Liver (tissue), 9 donors: ENCODE measurements around the gene HAUS8. TPM values are rescaled to one million over a fixed set of nuclear protein-coding genes. Genes with fewer than 3 reads are reported as not detected.

ENCODE experiments used
- DNase-seq: peaks from one replicate; pipeline ENCODE4 v3.0.0-alpha.2; 2017; ENCODE audit warnings: low spot score
- H3K27ac ChIP-seq, 2 donors: one replicate each; pipeline ENCODE4 v1.7.0; 2013; ENCODE audit warnings: inconsistent platforms in 2 of 2, low read length in 2 of 2, control low read depth in 1 of 2, low read depth in 1 of 2, mild to moderate bottlenecking in 1 of 2
- H3K27me3 ChIP-seq, 4 donors: one replicate each; pipeline versions ENCODE4 v1.6.1 to v1.7.0; 2013; ENCODE audit warnings: low read length in 3 of 4, inconsistent platforms in 1 of 4, mild to moderate bottlenecking in 1 of 4, moderate library complexity in 1 of 4; ENCODE audit not compliant: control insufficient read depth in 4 of 4, insufficient read depth in 4 of 4
- H3K36me3 ChIP-seq, 4 donors: one replicate each; pipeline versions ENCODE4 v1.6.1 to v1.7.0; 2013; ENCODE audit warnings: low read length in 3 of 4, mild to moderate bottlenecking in 3 of 4, low read depth in 1 of 4, moderate library complexity in 1 of 4; ENCODE audit not compliant: control insufficient read depth in 4 of 4, insufficient read depth in 3 of 4
- H3K4me1 ChIP-seq, 4 donors: one replicate each; pipeline versions ENCODE4 v1.6.1 to v1.7.0; 2013; ENCODE audit warnings: low read length in 3 of 4, mild to moderate bottlenecking in 3 of 4, moderate library complexity in 1 of 4; ENCODE audit not compliant: control insufficient read depth in 4 of 4, insufficient read depth in 4 of 4
- H3K4me3 ChIP-seq, 3 donors: one replicate each; pipeline versions ENCODE4 v1.6.1 to v1.7.0; 2013; ENCODE audit warnings: low read length in 3 of 3, control low read depth in 1 of 3, low read depth in 1 of 3, mild to moderate bottlenecking in 1 of 3
- H3K9ac ChIP-seq, 2 donors: one replicate each; pipeline ENCODE4 v1.7.0; 2013; ENCODE audit warnings: low read length in 2 of 2, mild to moderate bottlenecking in 2 of 2, moderate library complexity in 2 of 2, control low read depth in 1 of 2, low read depth in 1 of 2
- H3K9me3 ChIP-seq, 4 donors: one replicate each; pipeline versions ENCODE4 v1.6.1 to v1.7.0; 2013; ENCODE audit warnings: low read length in 3 of 4; ENCODE audit not compliant: control insufficient read depth in 4 of 4
- ATF3 ChIP-seq: IDR thresholded peaks from 2 replicates; pipeline ENCODE4 v1.6.1; 2016; ENCODE audit warnings: antibody characterized with exemption
- EGR1 ChIP-seq, 2 donors: IDR thresholded peaks; 2 replicates each; pipeline ENCODE4 v1.6.1; 2016 to 2018; ENCODE audit warnings: antibody characterized with exemption in 2 of 2, low read depth in 2 of 2
- FOXA1 ChIP-seq: IDR thresholded peaks from 2 replicates; pipeline ENCODE4 v1.6.1; 2016; ENCODE audit warnings: antibody characterized with exemption
- FOXA2 ChIP-seq: IDR thresholded peaks from 2 replicates; pipeline ENCODE4 v1.6.1; 2016; ENCODE audit warnings: antibody characterized with exemption
- GABPA ChIP-seq, 2 donors: IDR thresholded peaks in 1 of 2; conservative IDR thresholded peaks in 1 of 2; 2 replicates each; pipeline ENCODE4 v1.6.1; 2016; ENCODE audit warnings: antibody characterized with exemption in 2 of 2, mild to moderate bottlenecking in 1 of 2, moderate library complexity in 1 of 2
- HNF4A ChIP-seq, 2 donors: conservative IDR thresholded peaks; 2 replicates each; pipeline ENCODE4 v1.6.1; 2016; ENCODE audit warnings: antibody characterized with exemption in 2 of 2, mild to moderate bottlenecking in 2 of 2
- HNF4G ChIP-seq: IDR thresholded peaks from 2 replicates; pipeline ENCODE4 v1.6.1; 2016; ENCODE audit warnings: antibody characterized with exemption
- JUND ChIP-seq, 2 donors: IDR thresholded peaks; 2 replicates each; pipeline ENCODE4 v1.6.1; 2016; ENCODE audit warnings: antibody characterized with exemption in 2 of 2
- MAX ChIP-seq: IDR thresholded peaks from 2 replicates; pipeline ENCODE4 v1.6.1; 2016; ENCODE audit warnings: antibody characterized with exemption
- RAD21 ChIP-seq, 2 donors: IDR thresholded peaks; 2 replicates each; pipeline ENCODE4 v1.6.1; 2016; ENCODE audit warnings: antibody characterized with exemption in 2 of 2, mild to moderate bottlenecking in 2 of 2
- REST ChIP-seq: IDR thresholded peaks from 2 replicates; pipeline ENCODE4 v1.6.1; 2016; ENCODE audit warnings: antibody characterized with exemption, mild to moderate bottlenecking
- RXRA ChIP-seq, 2 donors: IDR thresholded peaks; 2 replicates each; pipeline ENCODE4 v1.6.1; 2017 to 2018; ENCODE audit warnings: antibody characterized with exemption in 2 of 2, mild to moderate bottlenecking in 1 of 2
- SP1 ChIP-seq: IDR thresholded peaks from 2 replicates; pipeline ENCODE4 v1.6.1; 2018; ENCODE audit warnings: antibody characterized with exemption, mild to moderate bottlenecking
- TAF1 ChIP-seq: conservative IDR thresholded peaks from 2 replicates; pipeline ENCODE4 v1.6.1; 2016; ENCODE audit warnings: antibody characterized with exemption, mild to moderate bottlenecking
- YY1 ChIP-seq: IDR thresholded peaks from 2 replicates; pipeline ENCODE4 v1.6.1; 2016; ENCODE audit warnings: antibody characterized with exemption, mild to moderate bottlenecking
- ZBTB33 ChIP-seq: IDR thresholded peaks from 2 replicates; pipeline ENCODE4 v1.6.1; 2016; ENCODE audit warnings: antibody characterized with exemption
- WGBS: extraction: QIAGEN DNeasy Blood & Tissue Kit; methylation state at CpG from one replicate; pipeline ENCODE4 v1.1.7; 2013; 5-methylcytosine and 5-hydroxymethylcytosine counted together
- polyA plus RNA-seq, 2 donors: library from polyadenylated mRNA; stranded (reverse) in 1 of 2; unstranded in 1 of 2; fragments of 200-250 nt in 1 of 2; fragments of >200 nt in 1 of 2; fragmentation: Nextera tagmentation in 1 of 2; extraction: Ambion mirVana in 1 of 2; gene quantifications; one replicate each; pipeline versions ENCODE4 v1.2.1 to v1.2.3, GENCODE V29; 2013 to 2015
- total RNA-seq, 2 donors: library from RNA; depleted of rRNA; stranded (reverse); fragments of >200 nt; gene quantifications; one replicate each; pipeline ENCODE4 v1.2.3, GENCODE V29; 2014
- donor health status: healthy.
- donor health status: healthy.
- donor health status: healthy.
- donor health status: healthy.
- donor health status: healthy.

Gene HAUS8
- total and polyA plus RNA-seq, 4 donors: 3.3 to 5.7 (median 3.8) TPM

- Histone ChIP-seq H3K9me3 (no peaks in the 10 kb centered on the region), H3K27me3 (no peaks in the 10 kb centered on the region), H3K4me1 (peaks cover 3 to 43% (median 33%) of the 10 kb centered on the region in 4 donors), H3K27ac (peak overlapping the region; percentile 77 to 80), H3K9ac (peak overlapping the region in 1 of 2 donors; percentile 47), H3K36me3 (peaks cover 0 to 2% (median 0%) of the 10 kb centered on the region in 4 donors), H3K4me3 (peak overlapping the region; percentile 70 to 88 (median 78))
- peak; percentile 47 for DNase-seq
- TF ChIP-seq GABPA (IDR thresholded peaks at IDR 0.05 in 1 of 2, conservative IDR thresholded peaks at IDR 0.05 in 1 of 2): no peak
- TF ChIP-seq SP1: no peak
- no peak for TF ChIP-seq HNF4A (conservative IDR thresholded peaks at IDR 0.05)
- no peak for TF ChIP-seq ATF3
- no peak for TF ChIP-seq RXRA (IDR thresholded peaks at IDR 0.05)
- TF ChIP-seq YY1: no peak
- no peak for TF ChIP-seq HNF4G
- under 1% methylated on average over 43 of the region's 43 CpGs for WGBS
Observed at GRCh38 chr19:17075864-17076542, 751 bp upstream of the HAUS8 start.

GRCh38 chr19:17074634-17075034 is 618 bp downstream of the HAUS8 start:
- Histone ChIP-seq H3K9ac (peak overlapping the region; percentile 70 to 83), H3K9me3 (no peaks in the 10 kb centered on the region), H3K27ac (peak overlapping the region; percentile 71 to 78), H3K27me3 (no peaks in the 10 kb centered on the region), H3K4me1 (peaks cover 3 to 47% (median 33%) of the 10 kb centered on the region in 4 donors), H3K4me3 (peak overlapping the region; percentile 73 to 91 (median 89)), H3K36me3 (peaks cover 0 to 2% (median 0%) of the 10 kb centered on the region in 4 donors)
- TF ChIP-seq REST (no peak), SP1 (no peak), JUND (IDR thresholded peaks at IDR 0.05) (no peak), MAX (no peak), RAD21 (IDR thresholded peaks at IDR 0.05) (no peak), FOXA1 (no peak), TAF1 (no peak), ZBTB33 (no peak), HNF4A (conservative IDR thresholded peaks at IDR 0.05) (no peak), EGR1 (IDR thresholded peaks at IDR 0.05; ENCODE audit: low read depth in 2 of 2) (no peak), RXRA (IDR thresholded peaks at IDR 0.05) (no peak), FOXA2 (no peak)
- WGBS: 8% methylated on average over 11 of the region's 11 CpGs
- DNase-seq: no peak
